Uterus (tissue), 2 donors: ENCODE measurements around the gene HIP1R.

Experiments
- POLR2A ChIP-seq, 2 donors: fragments of 450-650 bp; IDR thresholded peaks; one replicate each; pipeline ENCODE4 v1.6.1; 2016; ENCODE audit warnings: antibody characterized with exemption in 2 of 2, mild to moderate bottlenecking in 1 of 2, moderate library complexity in 1 of 2
- TF ChIP-seq, protein P1 (sequence below), 4 experiments: fragments of 200-600 bp in 2 of 4; fragments of 450-650 bp in 2 of 4; sonication (generic) in 2 of 4; IDR thresholded peaks; one replicate each; pipeline ENCODE4 v1.5.1; 2016 to 2019; ENCODE audit warnings: antibody characterized with exemption in 4 of 4, mild to moderate bottlenecking in 2 of 4, moderate library complexity in 1 of 4

GRCh38 chr12:122803937-122804336, 31.3 kb upstream of the HIP1R start:
- TF ChIP-seq, protein P1, sequence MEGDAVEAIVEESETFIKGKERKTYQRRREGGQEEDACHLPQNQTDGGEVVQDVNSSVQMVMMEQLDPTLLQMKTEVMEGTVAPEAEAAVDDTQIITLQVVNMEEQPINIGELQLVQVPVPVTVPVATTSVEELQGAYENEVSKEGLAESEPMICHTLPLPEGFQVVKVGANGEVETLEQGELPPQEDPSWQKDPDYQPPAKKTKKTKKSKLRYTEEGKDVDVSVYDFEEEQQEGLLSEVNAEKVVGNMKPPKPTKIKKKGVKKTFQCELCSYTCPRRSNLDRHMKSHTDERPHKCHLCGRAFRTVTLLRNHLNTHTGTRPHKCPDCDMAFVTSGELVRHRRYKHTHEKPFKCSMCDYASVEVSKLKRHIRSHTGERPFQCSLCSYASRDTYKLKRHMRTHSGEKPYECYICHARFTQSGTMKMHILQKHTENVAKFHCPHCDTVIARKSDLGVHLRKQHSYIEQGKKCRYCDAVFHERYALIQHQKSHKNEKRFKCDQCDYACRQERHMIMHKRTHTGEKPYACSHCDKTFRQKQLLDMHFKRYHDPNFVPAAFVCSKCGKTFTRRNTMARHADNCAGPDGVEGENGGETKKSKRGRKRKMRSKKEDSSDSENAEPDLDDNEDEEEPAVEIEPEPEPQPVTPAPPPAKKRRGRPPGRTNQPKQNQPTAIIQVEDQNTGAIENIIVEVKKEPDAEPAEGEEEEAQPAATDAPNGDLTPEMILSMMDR (IDR thresholded peaks at IDR 0.05) = no peak
- no peak for TF ChIP-seq POLR2A (IDR thresholded peaks at IDR 0.05)
